Measurements from ENCODE around the gene ABHD8.

ABHD8 gene

DNA sequence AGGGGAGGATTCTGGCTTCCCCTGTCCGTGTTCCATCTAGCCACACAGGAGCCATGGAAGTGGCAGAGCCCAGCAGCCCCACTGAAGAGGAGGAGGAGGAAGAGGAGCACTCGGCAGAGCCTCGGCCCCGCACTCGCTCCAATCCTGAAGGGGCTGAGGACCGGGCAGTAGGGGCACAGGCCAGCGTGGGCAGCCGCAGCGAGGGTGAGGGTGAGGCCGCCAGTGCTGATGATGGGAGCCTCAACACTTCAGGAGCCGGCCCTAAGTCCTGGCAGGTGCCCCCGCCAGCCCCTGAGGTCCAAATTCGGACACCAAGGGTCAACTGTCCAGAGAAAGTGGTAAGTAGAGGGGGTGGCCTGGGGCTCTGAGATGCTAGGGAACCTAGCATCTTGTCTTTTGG lies 34.5 kb downstream of the ABHD8 start:
- no peak for DNase-seq (ENCODE audit: low read depth in 1 of 2, low spot score in 1 of 2)

DNA sequence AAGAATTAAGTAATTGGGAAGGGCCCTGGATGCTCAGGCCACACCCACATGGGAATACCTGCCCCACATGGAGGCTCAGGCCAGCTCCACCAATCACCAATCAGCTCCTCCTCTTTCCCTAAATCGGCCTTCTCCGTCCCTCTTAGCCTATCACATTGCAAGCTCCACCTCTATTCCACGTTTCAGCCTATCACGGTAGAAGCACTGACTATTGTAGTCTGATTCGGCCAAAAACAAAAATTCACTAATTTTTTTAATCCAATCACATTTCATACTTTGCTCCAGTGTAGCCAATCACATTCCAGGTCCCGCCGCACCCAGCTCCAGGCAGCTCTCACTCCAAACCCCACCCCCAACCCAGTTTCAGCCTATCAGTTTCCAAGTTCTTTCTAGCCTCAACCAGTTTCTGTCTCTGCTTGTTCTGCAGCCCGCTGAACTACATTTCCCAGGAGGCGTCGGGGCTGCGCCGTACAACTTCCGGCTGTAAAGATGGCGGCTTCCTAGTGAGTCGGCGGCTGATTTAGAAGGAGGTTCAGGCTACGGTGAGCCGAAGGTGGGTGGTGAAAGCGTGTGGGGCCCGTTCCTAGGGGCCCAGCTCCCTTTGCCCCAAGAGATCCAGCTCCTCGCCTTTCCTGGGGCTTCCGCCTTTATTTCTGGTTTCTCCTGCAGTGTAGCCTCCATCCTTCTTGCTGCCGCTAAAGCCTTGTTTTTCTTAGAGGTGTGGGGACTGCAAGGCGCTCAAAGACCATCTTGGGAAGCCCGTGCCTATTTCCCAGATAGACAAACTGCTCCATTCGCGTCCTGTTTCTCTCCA lies 36.0 kb downstream of the ABHD8 start, which contains the start of gene BABAM1:
TSS of gene BABAM1 (plus strand) at position 469 of the 814 bp plus-strand sequence. CDS start 1,364 bp downstream, outside the sequence.
- peak; percentile 81 to 91 for DNase-seq (ENCODE audit: low read depth in 1 of 2, low spot score in 1 of 2)

DNA sequence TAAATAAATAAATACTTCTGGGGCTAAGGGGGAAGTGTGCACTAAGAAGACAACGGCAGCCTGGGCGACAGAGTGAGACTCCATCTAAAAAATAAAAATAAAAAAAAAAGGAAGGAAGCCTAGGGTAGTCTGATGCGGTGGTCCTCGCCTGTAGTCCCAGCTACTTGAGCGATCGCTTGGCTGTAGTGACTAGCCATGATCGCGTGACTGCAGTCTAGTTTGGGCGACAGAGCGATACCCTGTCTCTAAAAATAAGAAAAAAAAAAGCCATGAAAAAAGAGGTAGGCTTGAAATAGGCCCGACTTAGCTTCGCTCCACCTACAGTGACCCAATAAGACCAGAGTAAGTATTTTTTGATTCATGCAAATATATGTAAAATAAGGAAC lies 36.6 kb downstream of the ABHD8 start:
- no peak for DNase-seq (ENCODE audit: low read depth in 1 of 2, low spot score in 1 of 2)

GRCh38 chr19:17266026-17266425 lies 37.2 kb downstream of the ABHD8 start:
- DNase-seq (ENCODE audit: low read depth in 1 of 2, low spot score in 1 of 2) = no peak

- no peak for DNase-seq (ENCODE audit: low read depth in 1 of 2, low spot score in 1 of 2)
Measured at GRCh38 chr19:17264641-17264979, 38.6 kb downstream of the ABHD8 start, which contains the start of gene USHBP1. USHBP1 (minus strand) TSS chr19:17264745; CDS start chr19:17264299, 446 bp downstream.

DNA sequence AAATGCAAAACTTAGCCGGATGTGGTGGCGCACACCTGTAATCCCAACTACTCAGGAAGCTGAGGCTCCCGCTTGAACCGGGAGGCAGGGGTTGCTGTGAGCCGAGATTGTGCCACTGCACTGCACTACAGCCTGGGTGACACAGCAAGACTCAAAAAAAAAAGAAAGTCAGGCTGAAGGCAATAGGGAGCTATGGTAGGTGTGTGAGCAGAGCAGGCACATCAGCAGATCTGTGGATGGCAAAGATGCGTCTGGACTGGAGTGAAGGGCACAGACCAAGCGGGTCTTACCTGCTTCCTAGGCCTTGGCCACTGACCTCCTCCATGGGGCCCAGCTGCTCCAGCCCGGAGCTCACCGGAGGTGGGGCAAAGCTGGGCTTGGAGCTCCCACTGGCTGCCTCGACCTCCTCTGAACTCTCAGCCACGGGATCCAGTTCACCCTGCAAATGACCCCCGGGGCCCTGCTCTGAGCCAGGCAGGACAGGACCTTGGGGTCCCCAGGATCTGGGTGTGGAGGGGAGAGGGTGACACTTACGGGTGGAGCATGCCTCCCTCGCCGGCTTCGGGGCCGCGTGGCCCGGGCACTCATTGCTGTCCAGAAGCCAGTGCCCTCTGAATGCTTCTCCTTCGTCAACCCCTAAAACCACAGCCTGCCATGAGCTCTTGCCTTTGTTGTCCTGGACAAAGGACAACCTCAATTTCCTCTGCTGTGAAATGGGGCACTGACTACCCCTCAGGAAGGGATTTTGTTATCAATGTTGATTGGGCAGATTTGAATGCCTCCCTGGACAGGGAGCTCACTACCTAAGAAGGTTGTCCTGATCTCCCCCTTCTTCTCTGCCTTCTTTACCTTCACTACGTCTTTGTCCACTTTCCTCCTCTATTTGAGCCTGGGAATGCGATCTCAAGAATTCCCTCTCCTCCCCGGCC lies 39.2 kb downstream of the ABHD8 start:
- DNase-seq (ENCODE audit: low read depth in 1 of 2, low spot score in 1 of 2) = no peak

GRCh38 chr19:17262557-17262956 lies 40.7 kb downstream of the ABHD8 start:
- DNase-seq (ENCODE audit: low read depth in 1 of 2, low spot score in 1 of 2) = no peak

DNA sequence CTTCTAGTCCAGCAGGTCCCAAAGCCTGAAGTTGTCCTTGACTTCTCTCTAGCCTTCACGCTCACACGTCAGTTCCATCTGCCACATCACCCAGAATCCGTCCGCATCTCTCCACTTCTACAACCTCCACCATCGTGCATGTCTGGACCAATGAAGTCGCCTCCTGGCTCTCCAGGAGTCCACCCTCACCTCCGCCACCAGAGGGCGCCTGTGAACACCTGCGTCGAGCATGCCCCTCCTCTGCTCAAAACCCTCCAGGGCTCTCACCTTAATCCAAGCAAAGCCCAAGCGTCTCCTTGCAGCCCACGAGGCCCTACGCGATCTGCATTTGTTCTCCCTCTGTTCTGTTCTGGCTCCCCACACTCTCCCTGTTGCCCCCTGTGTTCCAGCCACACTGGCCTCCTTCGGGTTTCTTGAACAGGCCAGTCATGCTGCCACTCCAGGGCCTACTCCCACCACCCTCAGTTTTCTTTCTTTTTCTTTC lies 42.3 kb downstream of the ABHD8 start:
- peak; percentile 83 to 91 for DNase-seq (ENCODE audit: low read depth in 1 of 2, low spot score in 1 of 2)

DNA sequence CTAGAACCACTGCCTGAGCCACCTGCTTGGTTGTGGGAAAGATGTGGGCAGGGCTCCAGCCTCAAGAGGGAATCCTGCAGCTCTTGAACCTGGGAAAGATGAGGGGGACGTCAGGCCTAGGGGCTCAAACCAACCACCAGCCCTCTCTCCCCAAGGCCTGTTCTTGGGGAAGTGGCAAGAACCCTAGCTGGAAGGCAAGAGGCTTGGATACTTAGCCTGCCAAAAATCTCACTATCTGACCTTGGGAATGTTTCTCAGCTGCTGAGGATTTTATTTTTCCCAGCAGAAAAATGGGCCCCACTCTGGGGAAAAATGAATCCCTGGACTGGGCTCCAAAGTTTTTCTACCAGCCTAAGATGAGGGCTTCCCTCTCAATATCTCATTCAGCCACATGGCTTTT lies 43.3 kb downstream of the ABHD8 start:
- no peak for DNase-seq (ENCODE audit: low read depth in 1 of 2, low spot score in 1 of 2)

DNA sequence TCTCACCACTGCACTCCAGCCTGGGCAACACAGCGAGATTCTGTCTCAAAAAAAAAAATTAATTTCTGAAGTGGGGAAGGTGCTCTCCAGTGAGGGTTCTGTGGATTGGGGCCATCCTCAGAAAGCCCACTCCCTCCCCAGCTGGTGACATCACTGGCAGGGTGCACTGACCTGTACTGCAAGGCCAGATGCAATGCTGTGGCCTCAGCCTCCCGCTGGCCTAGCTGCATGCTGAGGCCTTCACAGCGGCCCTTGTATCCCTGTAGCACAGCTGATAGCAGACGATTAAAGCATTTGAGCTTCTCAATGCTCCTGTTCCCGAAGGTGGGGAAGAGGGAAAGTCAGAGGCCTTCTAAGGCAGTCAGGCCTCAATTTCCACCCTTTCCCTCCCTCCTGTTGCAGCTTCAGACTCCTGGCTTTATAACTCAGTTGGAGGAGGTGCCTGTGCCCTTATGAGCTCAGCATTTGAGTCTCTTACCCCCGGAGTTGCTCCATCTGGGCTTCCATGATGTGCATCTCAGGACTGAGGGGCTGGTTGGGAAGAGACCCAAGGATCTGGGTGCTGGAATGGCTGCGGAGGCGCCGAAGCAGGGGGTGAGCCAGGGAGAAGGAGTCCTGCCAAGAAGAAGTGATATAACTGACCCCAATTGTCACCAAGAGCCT lies 44.0 kb downstream of the ABHD8 start:
- no peak for DNase-seq (ENCODE audit: low read depth in 1 of 2, low spot score in 1 of 2)

GRCh38 chr19:17256130-17256529 lies 47.1 kb downstream of the ABHD8 start:
- DNase-seq (ENCODE audit: low read depth in 1 of 2, low spot score in 1 of 2) = no peak

DNA sequence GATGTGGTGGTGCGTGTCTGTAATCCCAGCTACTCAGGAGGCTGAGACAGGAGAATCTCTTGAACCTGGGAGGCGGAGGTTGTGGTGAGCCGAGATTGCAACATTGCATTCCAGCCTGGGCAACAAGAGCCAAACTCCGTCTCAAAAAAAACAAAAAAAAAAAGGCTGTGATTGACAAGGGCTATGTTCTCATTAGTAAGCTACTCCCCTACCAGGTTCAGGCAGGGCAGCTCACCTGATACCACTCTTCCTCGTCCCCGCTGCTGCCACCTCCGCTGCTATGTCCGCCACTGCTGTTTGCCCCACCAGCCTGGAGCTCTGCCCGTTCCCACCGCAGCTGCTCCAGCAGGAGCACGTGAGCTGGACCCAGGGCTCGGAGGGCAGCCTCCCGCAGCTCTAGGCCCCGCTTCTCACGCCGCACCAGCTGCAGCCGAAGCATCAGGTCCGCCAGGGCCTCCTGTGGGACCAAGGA lies 48.0 kb downstream of the ABHD8 start:
- DNase-seq (ENCODE audit: low read depth in 1 of 2, low spot score in 1 of 2) = no peak

GRCh38 chr19:17254636-17255035 lies 48.6 kb downstream of the ABHD8 start:
- no peak for DNase-seq (ENCODE audit: low read depth in 1 of 2, low spot score in 1 of 2)

DNA sequence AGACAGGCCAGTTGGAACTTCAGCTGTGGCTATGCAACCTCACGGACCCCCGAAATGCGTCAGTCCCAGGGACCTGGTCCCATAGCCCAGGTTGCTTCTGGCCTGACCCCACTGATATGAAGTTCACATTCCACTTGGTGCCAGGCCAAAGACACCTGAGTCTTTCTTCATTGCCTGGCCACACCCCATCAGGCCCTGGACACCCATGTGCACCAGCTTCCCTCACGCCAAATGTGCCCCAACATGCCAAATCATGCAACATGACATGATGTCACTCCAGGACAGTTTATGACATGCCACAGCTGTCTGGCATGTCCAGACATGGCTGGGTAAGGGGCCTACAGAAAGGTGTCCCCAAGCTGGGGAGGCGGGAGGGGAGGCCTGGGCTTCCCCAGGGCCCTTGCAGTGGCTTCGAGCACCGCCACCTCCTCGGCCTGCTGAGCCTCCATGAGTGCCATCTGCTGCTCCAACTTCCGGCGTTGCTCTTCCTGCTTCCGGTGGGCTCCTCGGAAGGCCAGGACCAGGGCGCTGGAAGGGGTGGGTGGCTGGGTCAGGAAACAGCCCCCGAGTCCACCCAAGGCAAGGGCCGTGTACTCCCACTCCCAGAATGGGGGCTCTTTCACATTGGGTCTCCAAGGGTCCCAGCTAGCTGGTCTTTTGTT lies 53.2 kb downstream of the ABHD8 start:
- no peak for DNase-seq (ENCODE audit: low read depth in 1 of 2, low spot score in 1 of 2)

DNA sequence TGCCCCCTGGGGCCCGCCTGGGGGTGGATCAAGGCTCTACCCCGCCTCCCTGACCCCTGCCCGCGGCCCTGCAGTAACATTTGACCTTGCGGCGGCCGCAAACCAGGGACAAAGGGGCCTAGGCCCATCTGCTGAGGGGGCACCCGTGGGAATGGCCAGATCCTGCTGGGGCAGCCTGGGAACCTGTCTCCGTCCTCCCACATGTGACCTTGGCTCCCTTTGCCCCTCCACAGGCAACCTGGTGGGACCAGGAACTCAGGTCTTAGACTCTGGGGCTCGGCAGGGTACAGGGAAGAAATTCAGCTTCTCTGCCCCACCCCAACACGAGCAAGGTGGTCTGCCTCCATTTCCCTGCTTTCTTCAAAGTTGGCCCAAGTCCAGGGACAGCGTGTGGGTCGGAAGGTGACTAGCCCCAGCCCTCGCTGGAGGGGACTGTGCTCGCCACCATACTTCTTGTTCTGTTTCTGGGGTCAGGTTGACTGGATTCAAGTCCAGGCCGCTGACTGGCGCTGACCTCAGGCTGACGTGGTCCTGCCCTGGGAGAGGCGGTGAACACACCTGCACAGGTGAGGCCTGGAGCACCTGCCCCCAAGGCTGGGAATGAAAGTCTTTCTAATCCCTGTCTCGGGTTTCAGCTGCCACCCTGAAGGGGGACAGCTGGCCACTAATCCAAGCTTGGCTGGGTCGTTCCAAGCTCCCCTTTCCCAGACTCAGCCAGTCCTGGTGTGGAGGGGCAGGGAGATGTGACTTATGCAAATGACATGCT lies 55.0 kb downstream of the ABHD8 start:
- no peak for DNase-seq (ENCODE audit: low read depth in 1 of 2, low spot score in 1 of 2)

GRCh38 chr19:17246681-17247425 lies 56.4 kb downstream of the ABHD8 start:
- DNase-seq (ENCODE audit: low read depth in 1 of 2, low spot score in 1 of 2) = no peak

GRCh38 chr19:17245535-17245984 lies 57.7 kb downstream of the ABHD8 start, which contains the start of gene NR2F6:
NR2F6 (minus strand) TSS chr19:17245919; CDS start chr19:17245220, 699 bp downstream.
- no peak for DNase-seq (ENCODE audit: low read depth in 1 of 2, low spot score in 1 of 2)

- no peak for DNase-seq (ENCODE audit: low read depth in 1 of 2, low spot score in 1 of 2)
Measured at GRCh38 chr19:17244618-17245534, 58.3 kb downstream of the ABHD8 start.

All from activated T-helper 1 cell treated with anti-CD3 and anti-CD28 coated beads, Interleukin-2, amount 50 U/mL, for 16 hours (primary cell).